ENCODE results near the gene STAG1. TPM values are rescaled to one million over a fixed set of nuclear protein-coding genes. Genes with fewer than 3 reads are reported as not detected.
A peak's percentile ranks its signal among the peaks of the same experiment; 100 is the strongest.
"Not testable (repeated sequence)": the region's sequence is repeated elsewhere in the genome, so short reads cannot be mapped to it uniquely, and the experiment has no call there.

STAG1 gene
- 10 to 100 TPM; 34.1 to 36.2 TPM for total RNA-seq

GRCh38 chr3:136752172-136752421 lies at the start of gene STAG1:
Gene STAG1, minus strand, starts transcription at chr3:136752378. Its CDS starts 121,480 bp downstream, at chr3:136630898.
- H3K36me3 Mint-ChIP-seq (ENCODE audit: low read depth), result no peaks in the 10 kb centered on the region
- ChIA-PET CTCF (interaction anchor here (0.6 to 9.3 kb wide), 101 partner anchors 10 to 702 kb away, joined by 3 to 199 read pairs (median 4); partner anchors contain the start of genes MSL2, NCK1 and PCCB), POLR2A (interaction anchor here (0.5 to 3.2 kb wide), 57 partner anchors 10 to 1801 kb away, joined by 3 to 132 read pairs (median 4); partner anchors contain the start of genes MSL2, NCK1 and PCCB)
- peak within 1 kb of the TSS; percentile 93 for H3K27ac Mint-ChIP-seq
- H3K4me1 Mint-ChIP-seq, result peaks cover 45% of the 10 kb centered on the region
- no peaks in the 10 kb centered on the region for H3K27me3 Mint-ChIP-seq
- no peak for DNase-seq
- no peaks in the 10 kb centered on the region for H3K9me3 Mint-ChIP-seq
- H3K4me3 Mint-ChIP-seq, result peak within 1 kb of the TSS; percentile 83

- H3K9me3 Mint-ChIP-seq; CTCF ChIA-PET; H3K4me3 Mint-ChIP-seq; H3K4me1 Mint-ChIP-seq; H3K27me3 Mint-ChIP-seq; H3K27ac Mint-ChIP-seq; POLR2A ChIA-PET; H3K36me3 Mint-ChIP-seq (ENCODE audit: low read depth); DNase-seq: not testable (repeated sequence)
Observed at GRCh38 chr3:136801146-136801545, 49.0 kb upstream of the STAG1 start.

- Mint-ChIP-seq H3K4me3 (no peak overlapping the region), H3K27ac (no peak overlapping the region), H3K9me3 (no peaks in the 10 kb centered on the region), H3K27me3 (peaks cover 20% of the 10 kb centered on the region), H3K36me3 (ENCODE audit: low read depth) (no peaks in the 10 kb centered on the region), H3K4me1 (no peaks in the 10 kb centered on the region)
- ChIA-PET CTCF (interaction anchor here (1.0 to 1.1 kb wide), 2 partner anchors 40 to 221 kb away, joined by 3 to 5 read pairs; partner anchors contain the start of gene STAG1), POLR2A (no interaction called here)
- DNase-seq, result no peak
Observed at GRCh38 chr3:136792556-136793330, 40.6 kb upstream of the STAG1 start.

- H3K27ac Mint-ChIP-seq, result no peak overlapping the region
Observed at GRCh38 chr3:136790786-136791185, 38.6 kb upstream of the STAG1 start.

GRCh38 chr3:136789976-136790375 lies 37.8 kb upstream of the STAG1 start:
- ChIA-PET POLR2A (no interaction called here), CTCF (no interaction called here)
- Mint-ChIP-seq H3K27ac (no peak overlapping the region), H3K4me1 (peaks cover 15% of the 10 kb centered on the region), H3K4me3 (no peak overlapping the region), H3K9me3 (no peaks in the 10 kb centered on the region), H3K36me3 (ENCODE audit: low read depth) (no peaks in the 10 kb centered on the region), H3K27me3 (peaks cover 15% of the 10 kb centered on the region)
- no peak for DNase-seq

More at GRCh38 chr3:136790786-136791185, 38.6 kb upstream of the STAG1 start:
- Mint-ChIP-seq H3K9me3 (no peaks in the 10 kb centered on the region), H3K4me3 (no peak overlapping the region), H3K27me3 (peaks cover 20% of the 10 kb centered on the region), H3K36me3 (ENCODE audit: low read depth) (no peaks in the 10 kb centered on the region), H3K4me1 (peaks cover 15% of the 10 kb centered on the region)
- CTCF ChIA-PET, result no interaction called here
- no peak for DNase-seq
- POLR2A ChIA-PET, result no interaction called here

- no peaks in the 10 kb centered on the region for H3K9me3 Mint-ChIP-seq
- ChIA-PET CTCF (interaction anchor here (2.4 kb wide), 1 partner anchor 226 kb away, joined by 12 read pairs; no protein-coding TSS in a partner anchor), POLR2A (interaction anchor here (2.0 to 2.6 kb wide), 2 partner anchors 36 to 73 kb away, joined by 9 to 17 read pairs; partner anchors contain the start of genes NCK1 and STAG1)
- H3K4me1 Mint-ChIP-seq, result peaks cover 15% of the 10 kb centered on the region
- no peak for DNase-seq
- H3K4me3 Mint-ChIP-seq, result no peak overlapping the region
- no peaks in the 10 kb centered on the region for H3K36me3 Mint-ChIP-seq (ENCODE audit: low read depth)
- H3K27ac Mint-ChIP-seq, result no peak overlapping the region
- H3K27me3 Mint-ChIP-seq, result peaks cover 8% of the 10 kb centered on the region
Observed at GRCh38 chr3:136788154-136788553, 36.0 kb upstream of the STAG1 start.

GRCh38 chr3:136787349-136787748 lies 35.2 kb upstream of the STAG1 start:
- Mint-ChIP-seq H3K27ac (peak overlapping the region; percentile 57), H3K4me3 (no peak overlapping the region), H3K9me3 (no peaks in the 10 kb centered on the region), H3K4me1 (peaks cover 15% of the 10 kb centered on the region), H3K36me3 (ENCODE audit: low read depth) (no peaks in the 10 kb centered on the region), H3K27me3 (peaks cover 5% of the 10 kb centered on the region)
- ChIA-PET CTCF (interaction anchor here (0.6 to 2.4 kb wide), 3 partner anchors 32 to 227 kb away, joined by 3 to 12 read pairs (median 9); partner anchors contain the start of gene STAG1), POLR2A (interaction anchor here (1.0 to 2.6 kb wide), 4 partner anchors 15 to 591 kb away, joined by 3 to 17 read pairs (median 6); partner anchors contain the start of genes MSL2, NCK1 and STAG1)
- peak; percentile 54 for DNase-seq

GRCh38 chr3:136783708-136784191 lies 31.6 kb upstream of the STAG1 start:
- Mint-ChIP-seq H3K9me3 (no peaks in the 10 kb centered on the region), H3K36me3 (ENCODE audit: low read depth) (no peaks in the 10 kb centered on the region), H3K27ac (no peak overlapping the region), H3K4me1 (peaks cover 15% of the 10 kb centered on the region), H3K27me3 (no peaks in the 10 kb centered on the region), H3K4me3 (no peak overlapping the region)
- ChIA-PET POLR2A (no interaction called here), CTCF (no interaction called here)
- DNase-seq, result no peak

GRCh38 chr3:136780741-136781140 lies 28.6 kb upstream of the STAG1 start:
- ChIA-PET POLR2A (no interaction called here), CTCF (interaction anchor here (0.6 kb wide), 1 partner anchor 290 kb away, joined by 5 read pairs; no protein-coding TSS in a partner anchor)
- Mint-ChIP-seq H3K27me3 (no peaks in the 10 kb centered on the region), H3K27ac (no peak overlapping the region), H3K36me3 (ENCODE audit: low read depth) (no peaks in the 10 kb centered on the region), H3K9me3 (no peaks in the 10 kb centered on the region), H3K4me1 (no peaks in the 10 kb centered on the region), H3K4me3 (no peak overlapping the region)
- no peak for DNase-seq

- ChIA-PET POLR2A (interaction anchor here (1.3 kb wide), 1 partner anchor 27 kb away, joined by 3 read pairs; the partner anchor contains the start of gene STAG1), CTCF (no interaction called here)
- Mint-ChIP-seq H3K27me3 (no peaks in the 10 kb centered on the region), H3K9me3 (no peaks in the 10 kb centered on the region), H3K27ac (no peak overlapping the region), H3K4me3 (no peak overlapping the region), H3K36me3 (ENCODE audit: low read depth) (no peaks in the 10 kb centered on the region), H3K4me1 (no peaks in the 10 kb centered on the region)
- no peak for DNase-seq
Observed at GRCh38 chr3:136778865-136779264, 26.7 kb upstream of the STAG1 start.

GRCh38 chr3:136772709-136773108 lies 20.5 kb upstream of the STAG1 start:
- DNase-seq, result no peak
- Mint-ChIP-seq H3K4me1 (no peaks in the 10 kb centered on the region), H3K4me3 (no peak overlapping the region), H3K27ac (no peak overlapping the region), H3K36me3 (ENCODE audit: low read depth) (no peaks in the 10 kb centered on the region), H3K27me3 (no peaks in the 10 kb centered on the region), H3K9me3 (no peaks in the 10 kb centered on the region)
- CTCF ChIA-PET, result interaction anchor here (0.6 to 1.3 kb wide), 5 partner anchors 9 to 684 kb away, joined by 3 read pairs; partner anchors contain the start of gene STAG1
- POLR2A ChIA-PET, result interaction anchor here (0.6 to 1.1 kb wide), 3 partner anchors 9 to 20 kb away, joined by 3 read pairs; partner anchors contain the start of gene STAG1

GRCh38 chr3:136758160-136759102 lies 6.3 kb upstream of the STAG1 start:
- not testable (repeated sequence) for H3K36me3 Mint-ChIP-seq (ENCODE audit: low read depth); H3K9me3 Mint-ChIP-seq; H3K27me3 Mint-ChIP-seq; H3K4me3 Mint-ChIP-seq; H3K27ac Mint-ChIP-seq; DNase-seq
- ChIA-PET CTCF (interaction anchor here (0.5 to 9.3 kb wide), 9 partner anchors 55 to 567 kb away, joined by 3 to 199 read pairs (median 4); partner anchors contain the start of gene NCK1), POLR2A (interaction anchor here (1.6 kb wide), 1 partner anchor 255 kb away, joined by 5 read pairs; no protein-coding TSS in a partner anchor)
- H3K4me1 Mint-ChIP-seq, result peaks cover 19% of the 10 kb centered on the region

Measured in activated CD4-positive, alpha-beta memory T cell treated with anti-CD3 and anti-CD28 coated beads, Interleukin-2, amount 10 ng/mL, durations not matched to agents 7 days and 5 days (primary cell).